Uterus (tissue), 4 donors: ENCODE results near the gene SEC31B. TPM values are rescaled to one million over a fixed set of nuclear protein-coding genes. Genes with fewer than 3 reads are reported as not detected.

ENCODE experiments used
- DNase-seq, 2 donors: peaks; one replicate each; pipeline ENCODE4 v3.0.0-alpha.2; 2019 to 2020
- H3K27ac ChIP-seq, 2 donors: fragments of 200-600 bp; sonication (generic); 1 replicate in 1 of 2; 2 replicates in 1 of 2; pipeline ENCODE4 v1.5.1; 2016 to 2018
- H3K27me3 ChIP-seq, 2 donors: fragments of 200-600 bp; sonication (generic); one replicate each; pipeline ENCODE4 v1.5.1; 2018 to 2019; ENCODE audit warnings: control low read depth in 1 of 2
- H3K36me3 ChIP-seq, 2 donors: fragments of 200-600 bp; sonication (generic); one replicate each; pipeline ENCODE4 v1.5.1; 2019; ENCODE audit warnings: control low read depth in 1 of 2
- H3K4me1 ChIP-seq, 2 donors: fragments of 200-600 bp; sonication (generic); one replicate each; pipeline ENCODE4 v1.5.1; 2018 to 2019; ENCODE audit warnings: control low read depth in 1 of 2
- H3K4me3 ChIP-seq, 2 donors: fragments of 200-600 bp; sonication (generic); 1 replicate in 1 of 2; 2 replicates in 1 of 2; pipeline ENCODE4 v1.5.1; 2018 to 2019; ENCODE audit warnings: mild to moderate bottlenecking in 1 of 2
- H3K9me3 ChIP-seq, 2 donors: fragments of 200-600 bp; sonication (generic); one replicate each; pipeline ENCODE4 v1.5.1; 2019; ENCODE audit warnings: control low read depth in 1 of 2
- CTCF ChIP-seq, 4 experiments: fragments of 200-600 bp in 2 of 4; fragments of 450-650 bp in 2 of 4; sonication (generic) in 2 of 4; IDR thresholded peaks; one replicate each; pipeline ENCODE4 v1.5.1; 2016 to 2019; ENCODE audit warnings: antibody characterized with exemption in 4 of 4, mild to moderate bottlenecking in 2 of 4, moderate library complexity in 1 of 4
- POLR2A ChIP-seq, 2 donors: fragments of 450-650 bp; IDR thresholded peaks; one replicate each; pipeline ENCODE4 v1.6.1; 2016; ENCODE audit warnings: antibody characterized with exemption in 2 of 2, mild to moderate bottlenecking in 1 of 2, moderate library complexity in 1 of 2
- intact Hi-C: fragments of 100-400 bp; cut with DNase I; formaldehyde crosslinking; loops from one replicate; pipeline ENCODE4 v1.15.1; 2023; ENCODE audit warnings: low total_unique reads
- total RNA-seq, 4 donors: library from RNA; depleted of rRNA in 3 of 4; stranded (reverse); fragments of >200 nt in 3 of 4; gene quantifications; one replicate each; pipeline versions ENCODE4 v1.1.0 to v1.2.4, GENCODE V29; 2014 to 2023
- donor health status: DM: yes; HTN: yes; CAD: no.

The SEC31B gene
- total RNA-seq, 4 donors from 2014 or later: 7.6 to 19.5 (median 13.8) TPM

- peaks cover 0 to 8% of the 10 kb centered on the region in 2 donors for H3K4me1 ChIP-seq
- intact Hi-C loops: no loop called here
- H3K4me3 ChIP-seq: no peak overlapping the region
- no peak overlapping the region for H3K27ac ChIP-seq
- H3K36me3 ChIP-seq: no peaks in the 10 kb centered on the region
- DNase-seq: no peak
- H3K9me3 ChIP-seq: no peaks in the 10 kb centered on the region
- H3K27me3 ChIP-seq: peaks cover 0 to 33% of the 10 kb centered on the region in 2 donors
- TF ChIP-seq POLR2A (IDR thresholded peaks at IDR 0.05): no peak
- TF ChIP-seq CTCF (IDR thresholded peaks at IDR 0.05): no peak
These were observed 46.9 kb upstream of the SEC31B start for GRCh38 chr10:100566561-100566960.

GRCh38 chr10:100565206-100565985 is 45.7 kb upstream of the SEC31B start:
- intact Hi-C loops: no loop called here
- peaks cover 0 to 33% of the 10 kb centered on the region in 2 donors for H3K27me3 ChIP-seq

GRCh38 chr10:100562008-100562672 is 42.5 kb upstream of the SEC31B start:
- intact Hi-C loops: no loop called here
- Histone ChIP-seq H3K4me1 (peaks cover 0 to 8% of the 10 kb centered on the region in 2 donors), H3K4me3 (no peak overlapping the region), H3K27me3 (peaks cover 0 to 25% of the 10 kb centered on the region in 2 donors), H3K27ac (no peak overlapping the region), H3K36me3 (no peaks in the 10 kb centered on the region), H3K9me3 (no peaks in the 10 kb centered on the region)
- TF ChIP-seq POLR2A (IDR thresholded peaks at IDR 0.05) (no peak), CTCF (IDR thresholded peaks at IDR 0.05) (peak; percentile 30 to 68 (median 43))
- peak in 1 of 2 donors; percentile 29 for DNase-seq

More at GRCh38 chr10:100565206-100565985, 45.7 kb upstream of the SEC31B start:
- DNase-seq: no peak
- no peak overlapping the region for H3K4me3 ChIP-seq
- no peak overlapping the region for H3K27ac ChIP-seq
- no peaks in the 10 kb centered on the region for H3K36me3 ChIP-seq
- H3K9me3 ChIP-seq: no peaks in the 10 kb centered on the region
- TF ChIP-seq POLR2A (IDR thresholded peaks at IDR 0.05) (no peak), CTCF (IDR thresholded peaks at IDR 0.05) (no peak)
- H3K4me1 ChIP-seq: peaks cover 0 to 8% of the 10 kb centered on the region in 2 donors

GRCh38 chr10:100561005-100561404 is 41.3 kb upstream of the SEC31B start:
- peaks cover 0 to 21% of the 10 kb centered on the region in 2 donors for H3K27me3 ChIP-seq
- peaks cover 0 to 8% of the 10 kb centered on the region in 2 donors for H3K4me1 ChIP-seq
- DNase-seq: no peak
- intact Hi-C loops: no loop called here
- no peak overlapping the region for H3K27ac ChIP-seq
- no peaks in the 10 kb centered on the region for H3K9me3 ChIP-seq
- H3K4me3 ChIP-seq: no peak overlapping the region
- no peaks in the 10 kb centered on the region for H3K36me3 ChIP-seq
- no peak for TF ChIP-seq POLR2A (IDR thresholded peaks at IDR 0.05)
- TF ChIP-seq CTCF (IDR thresholded peaks at IDR 0.05): no peak

GRCh38 chr10:100560248-100560647 is 40.6 kb upstream of the SEC31B start:
- Histone ChIP-seq H3K4me1 (peaks cover 0 to 8% of the 10 kb centered on the region in 2 donors), H3K36me3 (no peaks in the 10 kb centered on the region), H3K4me3 (no peak overlapping the region), H3K27me3 (peaks cover 0 to 21% of the 10 kb centered on the region in 2 donors), H3K9me3 (no peaks in the 10 kb centered on the region), H3K27ac (no peak overlapping the region)
- no peak for DNase-seq
- no peak for TF ChIP-seq POLR2A (IDR thresholded peaks at IDR 0.05)
- no peak for TF ChIP-seq CTCF (IDR thresholded peaks at IDR 0.05)
- intact Hi-C loops: no loop called here
